Neutrophil (primary cell): ENCODE results near the gene GABRB3.

Experiments
- H3K27ac ChIP-seq: fragments of 200-600 bp; sonication (generic); 2 replicates; pipeline ENCODE4 v1.5.1; 2016; ENCODE audit warnings: mild to moderate bottlenecking, moderate library complexity
- H3K27me3 ChIP-seq: fragments of 200-600 bp; sonication (generic); 2 replicates; pipeline ENCODE4 v1.6.0; 2016; ENCODE audit warnings: mild to moderate bottlenecking
- H3K36me3 ChIP-seq: fragments of 200-600 bp; sonication (generic); 2 replicates; pipeline ENCODE4 v1.5.1; 2017
- H3K4me1 ChIP-seq, 2 experiments: fragments of 200-600 bp in 1 of 2; sonication (generic) in 1 of 2; 1 replicate in 1 of 2; 2 replicates in 1 of 2; pipeline versions ENCODE4 v1.5.1 to v1.6.1; 2013 to 2016; ENCODE audit warnings: low read depth in 1 of 2, low read length in 1 of 2, mild to moderate bottlenecking in 1 of 2, moderate library complexity in 1 of 2; ENCODE audit not compliant: control insufficient read depth in 1 of 2, insufficient read depth in 1 of 2
- H3K4me3 ChIP-seq, 2 experiments: fragments of 200-600 bp in 1 of 2; sonication (generic) in 1 of 2; 1 replicate in 1 of 2; 2 replicates in 1 of 2; pipeline ENCODE4 v1.5.1; 2013 to 2016; ENCODE audit warnings: low read depth in 1 of 2, low read length in 1 of 2, mild to moderate bottlenecking in 1 of 2, moderate library complexity in 1 of 2
- H3K9me3 ChIP-seq: fragments of 200-600 bp; sonication (generic); 2 replicates; pipeline ENCODE4 v1.5.1; 2016
- CTCF ChIP-seq: fragments of 200-600 bp; sonication (generic); IDR thresholded peaks from 2 replicates; pipeline ENCODE4 v1.5.1; 2016; ENCODE audit warnings: antibody characterized with exemption

The GABRB3 gene

GRCh38 chr15:26771578-26772153 lies 1.2 kb downstream of the GABRB3 start:
- no peak overlapping the region for H3K4me3 ChIP-seq
- no peaks in the 10 kb centered on the region for H3K36me3 ChIP-seq
- no peak overlapping the region for H3K27ac ChIP-seq
- no peaks in the 10 kb centered on the region for H3K4me1 ChIP-seq
- no peak for TF ChIP-seq CTCF
- peaks cover 71% of the 10 kb centered on the region for H3K27me3 ChIP-seq
- H3K9me3 ChIP-seq = no peaks in the 10 kb centered on the region

- no peak overlapping the region for H3K4me3 ChIP-seq
- no peak for TF ChIP-seq CTCF
- peaks cover 71% of the 10 kb centered on the region for H3K27me3 ChIP-seq
- H3K9me3 ChIP-seq = no peaks in the 10 kb centered on the region
- H3K36me3 ChIP-seq = no peaks in the 10 kb centered on the region
- H3K27ac ChIP-seq = no peak overlapping the region
- H3K4me1 ChIP-seq = no peaks in the 10 kb centered on the region
These were observed 1.7 kb downstream of the GABRB3 start for GRCh38 chr15:26771168-26771567.

- Histone ChIP-seq H3K27me3 (peaks cover 34% of the 10 kb centered on the region), H3K27ac (no peak overlapping the region), H3K4me1 (no peaks in the 10 kb centered on the region), H3K9me3 (no peaks in the 10 kb centered on the region), H3K4me3 (no peak overlapping the region), H3K36me3 (no peaks in the 10 kb centered on the region)
- no peak for TF ChIP-seq CTCF
These were observed 5.6 kb downstream of the GABRB3 start for GRCh38 chr15:26767169-26767670.

GRCh38 chr15:26766262-26766661 lies 6.6 kb downstream of the GABRB3 start:
- H3K36me3 ChIP-seq = no peaks in the 10 kb centered on the region
- H3K4me3 ChIP-seq = no peak overlapping the region
- no peak for TF ChIP-seq CTCF
- peaks cover 24% of the 10 kb centered on the region for H3K27me3 ChIP-seq
- no peaks in the 10 kb centered on the region for H3K4me1 ChIP-seq
- no peak overlapping the region for H3K27ac ChIP-seq
- H3K9me3 ChIP-seq = no peaks in the 10 kb centered on the region

GRCh38 chr15:26759986-26760385 lies 12.9 kb downstream of the GABRB3 start:
- H3K4me3 ChIP-seq = no peak overlapping the region

More at GRCh38 chr15:26759986-26760385, 12.9 kb downstream of the GABRB3 start:
- H3K27ac ChIP-seq = no peak overlapping the region
- no peaks in the 10 kb centered on the region for H3K9me3 ChIP-seq
- H3K27me3 ChIP-seq = no peaks in the 10 kb centered on the region
- no peak for TF ChIP-seq CTCF
- no peaks in the 10 kb centered on the region for H3K4me1 ChIP-seq
- H3K36me3 ChIP-seq = no peaks in the 10 kb centered on the region
